GM18499 (cell line): ENCODE measurements around the gene HINT1.
A peak's percentile ranks its signal among the peaks of the same experiment; 100 is the strongest.
"Not testable (repeated sequence)": the region's sequence is repeated elsewhere in the genome, so short reads cannot be mapped to it uniquely, and the experiment has no call there.

Source experiments
- ATAC-seq: cut with Tn5 transposase; IDR thresholded peaks from one replicate; pipeline ENCODE4 v1.9.1; 2021; ENCODE audit warnings: moderate number of reproducible peaks; ENCODE audit not compliant: insufficient read depth, unreplicated experiment

The HINT1 gene

GRCh38 chr5:131165119-131165727 lies at the start of gene HINT1:
Gene HINT1 (minus strand): TSS chr5:131165256. CDS start chr5:131165205, 51 bp downstream.
- ATAC-seq: peak; percentile 62

- no peak for ATAC-seq
These were observed 49.7 kb upstream of the HINT1 start for GRCh38 chr5:131214609-131215227.

GRCh38 chr5:131212471-131213021 lies 47.5 kb upstream of the HINT1 start:
- ATAC-seq: peak; percentile 35

- no peak for ATAC-seq
These were observed 46.6 kb upstream of the HINT1 start for GRCh38 chr5:131211669-131212068.

- ATAC-seq: no peak
These were observed 45.1 kb upstream of the HINT1 start for GRCh38 chr5:131210151-131210510.

GRCh38 chr5:131209506-131210150 lies 44.6 kb upstream of the HINT1 start:
- ATAC-seq: peak; percentile 86

- no peak for ATAC-seq
These were observed 44.1 kb upstream of the HINT1 start for GRCh38 chr5:131209175-131209505.

GRCh38 chr5:131206772-131207171 lies 41.7 kb upstream of the HINT1 start:
- no peak for ATAC-seq

GRCh38 chr5:131206061-131206460 lies 41.0 kb upstream of the HINT1 start:
- ATAC-seq: no peak

GRCh38 chr5:131204964-131205363 lies 39.9 kb upstream of the HINT1 start:
- ATAC-seq: no peak

GRCh38 chr5:131200560-131200959 lies 35.5 kb upstream of the HINT1 start:
- no peak for ATAC-seq

- ATAC-seq: no peak
These were observed 33.6 kb upstream of the HINT1 start for GRCh38 chr5:131198625-131199024.

GRCh38 chr5:131196331-131196730 lies 31.3 kb upstream of the HINT1 start:
- ATAC-seq: no peak

- ATAC-seq: no peak
These were observed 30.6 kb upstream of the HINT1 start for GRCh38 chr5:131195696-131196095.

- no peak for ATAC-seq
These were observed 29.7 kb upstream of the HINT1 start for GRCh38 chr5:131194725-131195124.

GRCh38 chr5:131193897-131194296 lies 28.8 kb upstream of the HINT1 start:
- not testable (repeated sequence) for ATAC-seq

- ATAC-seq: no peak
These were observed 28.1 kb upstream of the HINT1 start for GRCh38 chr5:131193106-131193505.

- no peak for ATAC-seq
These were observed 21.7 kb upstream of the HINT1 start for GRCh38 chr5:131186561-131187256.

- no peak for ATAC-seq
These were observed 20.6 kb upstream of the HINT1 start for GRCh38 chr5:131185523-131186104.

- no peak for ATAC-seq
These were observed 17.8 kb upstream of the HINT1 start for GRCh38 chr5:131182839-131183238.

- no peak for ATAC-seq
These were observed 15.4 kb upstream of the HINT1 start for GRCh38 chr5:131180407-131180806.
